NCI-H226 (cell line): ENCODE data around the gene ROPN1L.
A peak's percentile ranks its signal among the peaks of the same experiment; 100 is the strongest.

Experiments used
- DNase-seq: peaks from one replicate; pipeline ENCODE4 v3.0.0-alpha.2; 2015

Gene ROPN1L

GRCh38 chr5:10459080-10460055, 17.7 kb downstream of the ROPN1L start:
- no peak for DNase-seq

- no peak for DNase-seq
These were observed 18.7 kb downstream of the ROPN1L start for GRCh38 chr5:10460252-10460906.

DNA sequence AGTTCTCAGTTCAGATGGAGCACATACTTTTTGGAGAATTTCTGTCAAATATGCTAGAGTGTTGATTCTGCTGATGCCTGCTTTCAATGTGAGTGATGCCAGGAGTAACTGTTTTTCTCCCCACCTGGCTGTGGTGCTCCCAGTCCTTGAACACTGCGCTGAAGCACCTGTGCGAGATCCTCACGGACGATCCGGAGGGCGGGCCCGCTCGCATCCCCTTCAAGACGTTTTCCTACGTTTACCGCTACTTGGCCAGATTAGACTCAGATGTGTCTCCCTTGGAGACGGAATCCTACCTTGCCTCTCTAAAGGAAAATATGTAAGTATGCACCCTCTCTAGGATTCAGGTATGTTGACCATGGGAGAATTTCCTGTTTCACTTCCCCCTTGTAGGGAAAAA, 19.4 kb downstream of the ROPN1L start:
- no peak for DNase-seq

- DNase-seq = no peak
These were observed 20.4 kb downstream of the ROPN1L start for GRCh38 chr5:10461904-10462555.

- no peak for DNase-seq
These were observed 21.9 kb downstream of the ROPN1L start for GRCh38 chr5:10463566-10463965.

- DNase-seq = no peak
These were observed 22.5 kb downstream of the ROPN1L start for GRCh38 chr5:10464173-10464572.

- no peak for DNase-seq
These were observed 24.0 kb downstream of the ROPN1L start for GRCh38 chr5:10465726-10466125.

DNA sequence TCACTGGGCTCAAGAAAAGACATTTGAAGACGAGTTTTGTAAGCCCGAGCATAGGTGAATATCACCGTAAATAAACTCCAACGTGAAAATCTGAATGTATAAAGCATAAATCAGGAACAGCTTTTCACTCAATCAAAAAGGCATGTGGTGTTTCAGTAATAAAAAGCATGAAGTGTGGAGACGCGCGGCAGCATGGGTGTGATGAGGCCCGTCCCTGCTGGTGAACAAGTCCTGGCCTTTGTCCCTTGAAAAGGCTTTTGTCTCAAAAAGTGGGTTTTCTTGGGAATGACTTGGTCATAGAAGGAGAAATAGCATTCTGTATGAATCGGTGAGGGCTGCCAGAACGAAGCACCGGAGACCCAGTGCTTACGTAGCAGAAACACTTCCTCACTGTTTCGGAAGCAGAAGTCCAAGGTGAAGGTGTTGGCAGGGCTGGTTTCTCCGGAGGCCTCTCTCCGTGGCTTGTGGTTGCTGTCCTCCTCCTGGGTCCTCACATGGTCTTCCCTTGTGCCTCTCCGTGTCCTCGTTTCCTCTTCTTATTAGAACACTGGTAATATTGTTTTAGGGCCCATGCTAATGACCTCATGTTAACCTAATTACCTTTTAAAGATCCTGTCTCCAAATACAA, 24.9 kb downstream of the ROPN1L start:
- DNase-seq = no peak

DNA sequence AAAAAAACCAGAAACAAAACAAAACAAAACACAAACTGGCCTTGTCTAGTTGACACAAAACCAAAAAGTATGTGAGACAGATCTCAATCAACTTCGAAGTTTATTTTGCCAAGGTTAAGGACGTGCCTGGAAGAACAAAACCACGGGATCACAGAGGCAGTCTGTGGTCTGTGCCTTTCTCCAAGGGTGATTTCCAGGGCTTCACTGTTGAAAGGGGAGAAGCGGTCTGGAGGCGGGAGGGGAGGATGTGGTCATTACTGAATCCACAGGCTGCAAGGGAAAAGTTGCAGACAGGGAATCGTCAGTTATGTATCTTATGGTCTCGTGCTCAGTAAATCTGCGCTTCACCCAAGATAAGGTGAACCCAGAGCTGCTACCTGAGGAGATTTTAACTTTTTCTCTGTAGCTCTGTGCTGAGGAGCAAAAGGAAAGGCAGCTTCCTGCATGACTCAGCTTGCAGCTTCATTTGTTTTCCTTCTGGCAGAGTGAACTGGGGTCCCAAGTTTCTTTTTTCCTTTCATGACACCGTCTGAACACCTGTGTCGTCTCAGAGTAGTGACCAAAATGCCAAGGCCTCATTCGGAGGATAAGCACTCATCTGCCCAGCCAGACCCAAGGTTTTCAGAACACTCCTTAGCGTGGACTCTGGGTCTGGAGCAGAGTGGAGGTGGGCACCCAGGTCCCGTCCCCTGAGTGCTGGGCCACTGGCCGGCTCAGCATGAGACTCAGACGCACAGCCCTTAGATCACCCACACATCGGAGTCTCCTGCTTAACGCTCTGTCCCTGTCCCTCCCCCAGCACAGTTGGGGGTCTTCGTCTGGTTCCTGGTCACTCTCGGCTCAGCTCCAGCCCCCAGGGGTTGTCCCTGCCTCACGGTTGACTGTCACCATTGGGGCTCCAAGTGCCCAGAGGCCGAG, 25.9 kb downstream of the ROPN1L start:
- peak; percentile 80 for DNase-seq

- DNase-seq = no peak
These were observed 26.6 kb downstream of the ROPN1L start for GRCh38 chr5:10468256-10468655.

DNA sequence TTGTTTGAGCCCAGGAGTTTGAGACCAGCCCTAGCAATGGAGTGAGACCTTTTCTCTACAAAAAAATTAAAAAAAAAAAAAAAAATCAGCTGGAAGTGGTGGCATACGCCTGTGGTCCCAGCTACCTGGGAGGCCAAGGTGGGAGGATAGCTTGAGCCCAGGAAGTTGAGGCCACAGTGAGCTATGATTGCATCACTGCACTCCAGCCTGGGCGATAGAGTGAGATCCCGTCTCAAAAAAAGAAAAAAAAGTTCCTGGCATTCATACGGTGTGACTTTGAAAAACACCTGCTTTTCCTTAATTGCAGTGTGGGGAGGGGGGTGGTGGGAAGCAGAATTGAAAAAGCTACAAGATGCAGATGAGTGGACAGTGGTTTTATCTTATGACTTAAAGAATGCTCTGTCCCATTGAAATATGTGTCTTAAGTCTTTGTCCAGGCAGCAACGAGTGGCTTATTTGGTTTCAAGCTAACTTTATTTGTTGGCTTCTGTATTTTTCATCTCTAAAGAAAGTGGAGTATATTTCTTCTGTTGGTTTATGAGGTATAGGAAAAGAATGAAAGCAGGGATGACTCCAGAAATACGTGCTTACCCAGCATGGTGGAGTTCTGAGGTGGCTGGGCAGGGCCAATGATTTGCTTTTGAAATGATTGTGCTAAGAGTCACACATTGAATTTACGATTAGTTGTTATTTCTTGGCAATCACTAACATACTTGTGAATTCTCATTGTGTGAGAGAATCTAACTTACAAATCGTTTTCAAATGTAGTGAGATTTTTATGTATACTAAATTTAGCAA, 27.8 kb downstream of the ROPN1L start:
- DNase-seq = no peak

DNA sequence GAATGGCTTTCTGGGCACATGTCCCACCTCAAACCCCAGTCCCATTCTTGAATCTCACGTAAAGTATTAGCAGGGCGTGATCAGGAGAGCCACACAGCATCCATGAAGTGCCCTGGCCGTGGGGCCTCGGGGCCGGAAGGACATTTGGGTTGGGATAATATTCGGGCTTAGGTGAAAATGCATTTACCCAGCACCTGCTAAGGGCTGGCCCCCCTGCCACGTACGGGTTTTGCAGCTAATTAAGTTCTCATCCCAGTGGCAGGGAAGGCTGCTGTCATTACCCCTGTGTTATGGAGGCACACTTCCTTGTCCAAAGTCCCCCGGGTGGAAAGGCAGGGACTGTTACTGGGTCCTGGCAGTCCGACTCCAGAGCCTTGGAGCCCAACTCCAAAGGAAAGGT, 29.0 kb downstream of the ROPN1L start:
- no peak for DNase-seq

- no peak for DNase-seq
These were observed 30.0 kb downstream of the ROPN1L start for GRCh38 chr5:10471677-10472076.

DNA sequence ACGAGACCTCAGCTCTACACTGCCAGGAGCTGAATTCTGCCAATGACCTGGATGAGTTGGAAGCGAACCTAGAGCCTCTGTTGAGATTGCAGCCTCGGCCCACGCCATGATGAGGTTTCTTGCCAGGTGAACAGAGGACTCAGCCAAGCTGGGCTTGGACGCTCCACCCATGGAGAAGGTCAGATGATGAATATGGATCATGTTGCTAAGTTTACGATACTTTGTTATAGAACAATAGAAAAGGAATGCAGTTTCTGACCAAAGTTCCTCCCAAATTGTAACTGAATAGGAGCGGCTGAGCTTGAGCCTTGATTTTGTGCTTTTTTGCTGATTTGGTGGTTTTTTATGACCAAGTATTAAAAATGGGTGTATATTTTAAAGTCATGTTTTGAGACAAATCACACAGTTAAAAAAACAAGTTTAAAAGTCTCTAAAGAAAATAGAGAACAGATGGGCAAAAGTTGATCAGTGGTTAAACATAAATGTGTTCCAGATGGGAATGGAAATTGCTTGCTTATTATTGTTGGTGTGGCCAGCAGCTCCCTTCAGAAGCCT, 32.9 kb downstream of the ROPN1L start:
- DNase-seq = no peak

- no peak for DNase-seq
These were observed 34.4 kb downstream of the ROPN1L start for GRCh38 chr5:10475931-10476676.

DNA sequence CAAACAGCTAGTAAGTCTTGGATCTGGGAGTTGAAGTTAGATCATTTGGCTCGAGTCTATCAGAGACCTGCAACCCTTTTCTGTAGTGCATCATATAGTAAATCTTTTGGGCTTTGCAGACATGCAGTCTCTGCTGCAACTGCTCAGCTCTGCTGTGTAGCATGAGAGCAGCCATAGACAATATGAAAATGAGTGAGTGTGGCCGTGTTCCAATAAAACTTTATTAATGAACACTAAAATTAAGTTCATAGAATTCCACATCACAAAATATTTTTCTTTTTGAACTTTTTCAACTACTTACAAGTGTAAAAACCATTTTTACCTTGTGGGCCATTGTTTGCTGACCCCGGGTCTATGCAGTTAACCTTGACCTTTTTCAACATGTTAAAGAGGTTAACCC, 35.2 kb downstream of the ROPN1L start:
- DNase-seq = no peak

GRCh38 chr5:10477943-10478342, 36.3 kb downstream of the ROPN1L start:
- DNase-seq = no peak

- DNase-seq = peak; percentile 44
These were observed 36.8 kb downstream of the ROPN1L start for GRCh38 chr5:10478436-10478835.

DNA sequence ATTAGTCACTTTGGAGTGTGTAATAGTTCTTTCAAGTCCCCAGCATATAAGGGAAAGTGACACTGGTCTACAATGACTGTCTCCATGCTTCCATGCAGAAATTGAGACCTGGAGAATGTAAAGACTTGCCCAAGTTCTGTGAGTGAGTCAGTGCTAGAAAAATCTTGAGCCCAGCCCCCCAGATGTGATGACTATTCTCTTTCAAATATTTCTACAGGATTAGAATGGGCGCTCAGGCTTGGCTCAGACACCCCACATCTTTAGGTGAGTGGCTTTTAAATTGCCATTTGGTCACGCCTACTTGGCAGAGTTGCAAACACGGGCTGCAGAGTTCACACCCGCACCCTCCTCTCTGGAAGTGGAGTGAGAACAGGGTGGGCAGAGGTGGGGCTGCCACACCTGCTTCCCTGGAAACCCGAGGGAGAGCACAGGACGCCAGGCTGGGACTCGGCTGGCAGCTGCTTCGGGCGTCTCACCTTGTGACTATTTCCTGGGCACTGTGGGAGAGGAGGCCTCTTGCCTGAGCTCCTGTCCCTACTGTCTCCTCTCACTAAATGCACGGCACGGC, 37.6 kb downstream of the ROPN1L start:
- peak; percentile 74 for DNase-seq
